Measurements from ENCODE around the gene TNKS2.

Gene TNKS2

DNA sequence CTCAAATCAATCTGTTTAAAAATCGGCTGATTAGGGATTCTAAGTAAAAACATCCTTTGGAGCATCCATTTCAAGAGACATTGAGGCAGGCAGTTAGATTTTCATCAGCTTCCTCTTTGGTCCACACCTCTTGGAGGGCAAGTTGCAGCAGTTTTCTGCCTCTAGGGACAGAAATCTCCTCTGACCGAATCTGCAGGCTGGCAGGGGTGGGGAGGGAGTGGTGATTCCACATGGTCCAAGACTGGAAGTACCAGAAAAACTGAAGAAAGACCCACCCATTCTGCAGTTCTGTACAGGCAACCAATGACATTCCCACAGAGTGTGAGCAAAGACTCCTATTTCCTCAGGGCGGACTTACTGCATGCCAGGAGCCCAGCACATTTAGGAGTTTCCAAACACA lies 82.1 kb downstream of the TNKS2 start:
- Histone ChIP-seq H3K4me3 (ENCODE audit: low read depth, low read length) (no peak overlapping the region), H3K27ac (no peak overlapping the region), H3K4me1 (peaks cover 6% of the 10 kb centered on the region), H3K27me3 (ENCODE audit: control insufficient read depth, insufficient read depth, low read length) (no peaks in the 10 kb centered on the region), H3K9ac (no peak overlapping the region), H3K79me2 (no peaks in the 10 kb centered on the region), H3K9me3 (ENCODE audit: control insufficient read depth, low read length) (no peaks in the 10 kb centered on the region), H3K4me2 (ENCODE audit: low read length) (no peak overlapping the region), H3K36me3 (ENCODE audit: control insufficient read depth, insufficient read depth, low read length) (no peaks in the 10 kb centered on the region), H2AFZ (no peak overlapping the region)
- TF ChIP-seq, protein P1, sequence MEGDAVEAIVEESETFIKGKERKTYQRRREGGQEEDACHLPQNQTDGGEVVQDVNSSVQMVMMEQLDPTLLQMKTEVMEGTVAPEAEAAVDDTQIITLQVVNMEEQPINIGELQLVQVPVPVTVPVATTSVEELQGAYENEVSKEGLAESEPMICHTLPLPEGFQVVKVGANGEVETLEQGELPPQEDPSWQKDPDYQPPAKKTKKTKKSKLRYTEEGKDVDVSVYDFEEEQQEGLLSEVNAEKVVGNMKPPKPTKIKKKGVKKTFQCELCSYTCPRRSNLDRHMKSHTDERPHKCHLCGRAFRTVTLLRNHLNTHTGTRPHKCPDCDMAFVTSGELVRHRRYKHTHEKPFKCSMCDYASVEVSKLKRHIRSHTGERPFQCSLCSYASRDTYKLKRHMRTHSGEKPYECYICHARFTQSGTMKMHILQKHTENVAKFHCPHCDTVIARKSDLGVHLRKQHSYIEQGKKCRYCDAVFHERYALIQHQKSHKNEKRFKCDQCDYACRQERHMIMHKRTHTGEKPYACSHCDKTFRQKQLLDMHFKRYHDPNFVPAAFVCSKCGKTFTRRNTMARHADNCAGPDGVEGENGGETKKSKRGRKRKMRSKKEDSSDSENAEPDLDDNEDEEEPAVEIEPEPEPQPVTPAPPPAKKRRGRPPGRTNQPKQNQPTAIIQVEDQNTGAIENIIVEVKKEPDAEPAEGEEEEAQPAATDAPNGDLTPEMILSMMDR (IDR thresholded peaks at IDR 0.05), result no peak

DNA sequence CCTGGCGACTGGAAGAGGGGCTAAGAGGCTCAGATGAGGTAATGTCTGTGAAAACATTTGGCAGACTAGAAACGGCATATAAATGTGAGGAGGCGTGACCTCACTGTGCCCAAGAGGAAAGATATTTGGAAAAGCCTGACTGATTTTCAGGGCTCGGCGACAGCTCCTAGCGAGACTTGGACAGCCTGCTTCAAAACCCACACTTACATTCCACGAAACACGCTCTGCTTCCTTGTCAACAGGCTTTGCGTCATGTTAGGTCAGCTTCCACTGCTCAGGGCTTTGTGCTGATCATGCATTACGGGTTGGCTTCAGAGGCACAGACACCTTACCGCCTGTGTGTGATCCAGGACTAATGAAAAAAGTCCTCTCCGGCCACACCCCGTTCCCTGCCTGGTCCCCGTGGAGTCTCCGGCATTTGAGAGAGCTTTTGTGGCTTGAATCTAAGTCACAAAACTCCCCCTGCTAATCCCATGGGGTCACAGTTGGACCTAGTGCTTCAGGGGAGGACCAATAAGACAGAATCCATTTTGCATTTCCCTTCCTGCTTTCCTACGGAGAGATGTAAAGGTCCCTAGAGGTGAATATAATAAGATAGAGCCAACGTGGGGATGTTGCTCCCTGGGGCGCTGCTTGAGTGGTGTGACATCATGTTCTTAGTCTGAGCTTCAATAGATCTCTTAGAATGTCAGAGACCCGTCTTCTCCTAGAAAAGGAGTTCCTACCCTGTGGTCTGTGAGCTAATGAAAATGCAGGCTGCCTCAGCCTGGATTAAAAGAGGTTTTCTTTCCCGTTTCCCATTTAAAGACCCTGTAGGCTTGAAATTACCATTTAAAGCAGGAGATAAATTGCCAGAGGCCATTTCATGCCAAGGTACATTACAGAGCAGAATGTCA lies 85.6 kb downstream of the TNKS2 start:
- peak overlapping the region; percentile 33 for H3K4me3 ChIP-seq (ENCODE audit: low read depth, low read length)
- H3K9ac ChIP-seq, result no peak overlapping the region
- H3K4me2 ChIP-seq (ENCODE audit: low read length), result peak overlapping the region; percentile 69
- peak overlapping the region; percentile 89 for H2AFZ ChIP-seq
- no peaks in the 10 kb centered on the region for H3K27me3 ChIP-seq (ENCODE audit: control insufficient read depth, insufficient read depth, low read length)
- H3K4me1 ChIP-seq, result peaks cover 13% of the 10 kb centered on the region
- H3K9me3 ChIP-seq (ENCODE audit: control insufficient read depth, low read length), result no peaks in the 10 kb centered on the region
- TF ChIP-seq, protein P1 (IDR thresholded peaks at IDR 0.05), result no peak
- peak overlapping the region; percentile 52 for H3K27ac ChIP-seq
- H3K79me2 ChIP-seq, result no peaks in the 10 kb centered on the region
- H3K36me3 ChIP-seq (ENCODE audit: control insufficient read depth, insufficient read depth, low read length), result no peaks in the 10 kb centered on the region

DNA sequence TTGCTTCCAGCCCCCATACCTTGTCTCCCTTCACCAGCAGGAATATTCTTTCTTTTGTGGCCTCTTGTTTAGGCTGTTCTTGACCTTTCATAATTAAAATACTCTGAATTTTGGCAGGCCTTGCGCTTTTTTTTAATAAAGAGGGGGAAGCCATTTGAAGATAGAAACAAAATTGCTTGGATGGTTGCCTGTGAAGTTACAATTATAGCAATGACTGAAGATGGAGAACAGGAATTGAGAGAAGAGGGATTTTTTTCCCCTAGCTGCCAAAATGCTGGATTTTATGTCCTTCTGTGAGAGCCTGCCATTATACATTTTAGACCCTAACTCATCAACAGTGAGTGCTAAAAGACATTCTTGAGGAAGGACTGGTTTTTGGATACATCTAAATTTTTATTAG lies 86.3 kb downstream of the TNKS2 start:
- Histone ChIP-seq H2AFZ (peak overlapping the region; percentile 89), H3K79me2 (no peaks in the 10 kb centered on the region), H3K4me3 (ENCODE audit: low read depth, low read length) (no peak overlapping the region), H3K9ac (no peak overlapping the region), H3K9me3 (ENCODE audit: control insufficient read depth, low read length) (no peaks in the 10 kb centered on the region), H3K4me1 (peaks cover 13% of the 10 kb centered on the region), H3K4me2 (ENCODE audit: low read length) (no peak overlapping the region), H3K27ac (peak overlapping the region; percentile 52), H3K27me3 (ENCODE audit: control insufficient read depth, insufficient read depth, low read length) (no peaks in the 10 kb centered on the region), H3K36me3 (ENCODE audit: control insufficient read depth, insufficient read depth, low read length) (no peaks in the 10 kb centered on the region)
- TF ChIP-seq, protein P1 (IDR thresholded peaks at IDR 0.05), result no peak

DNA sequence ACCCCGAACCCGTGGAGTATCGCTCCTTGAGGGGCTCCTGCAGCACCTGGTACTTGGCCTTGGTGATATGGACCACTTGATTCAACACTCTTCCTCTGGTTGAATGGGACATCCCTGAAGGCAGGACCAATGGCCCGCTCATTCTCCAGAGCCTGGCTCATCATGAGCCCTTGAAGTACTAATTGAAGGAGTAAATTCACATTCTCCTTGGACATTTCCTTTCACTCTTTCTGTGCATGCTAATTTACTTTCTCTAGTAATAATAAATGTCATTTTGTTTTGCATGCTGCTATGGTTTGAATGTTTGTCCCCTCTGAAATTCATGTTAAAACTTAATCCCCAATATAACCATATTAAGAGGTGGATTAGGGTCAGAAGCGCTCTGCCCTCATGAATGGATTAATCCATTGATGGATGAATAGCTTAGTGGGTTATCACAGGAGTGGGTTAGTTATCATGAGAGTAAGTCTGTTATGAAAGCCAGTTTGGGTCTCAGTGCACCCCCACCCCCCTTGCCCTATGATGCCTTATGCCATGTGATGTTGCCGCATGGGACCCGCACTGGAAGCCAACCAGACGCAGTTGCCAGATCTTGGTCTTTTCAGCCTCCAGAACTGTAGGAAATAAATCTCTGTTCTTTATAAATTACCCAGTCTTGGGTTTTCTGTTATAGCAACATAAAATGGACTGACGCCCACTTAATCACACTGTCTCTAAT lies 87.3 kb downstream of the TNKS2 start:
- Histone ChIP-seq H2AFZ (no peak overlapping the region), H3K4me3 (ENCODE audit: low read depth, low read length) (no peak overlapping the region), H3K9me3 (ENCODE audit: control insufficient read depth, low read length) (no peaks in the 10 kb centered on the region), H3K4me2 (ENCODE audit: low read length) (no peak overlapping the region), H3K27me3 (ENCODE audit: control insufficient read depth, insufficient read depth, low read length) (no peaks in the 10 kb centered on the region), H3K27ac (no peak overlapping the region), H3K4me1 (peaks cover 13% of the 10 kb centered on the region), H3K36me3 (ENCODE audit: control insufficient read depth, insufficient read depth, low read length) (no peaks in the 10 kb centered on the region), H3K9ac (no peak overlapping the region), H3K79me2 (no peaks in the 10 kb centered on the region)
- TF ChIP-seq, protein P1 (IDR thresholded peaks at IDR 0.05), result no peak
